Liver (tissue), 9 donors: ENCODE measurements around the gene CDHR4. TPM values are rescaled to one million over a fixed set of nuclear protein-coding genes. Genes with fewer than 3 reads are reported as not detected.

Experiments used
- DNase-seq: peaks from one replicate; pipeline ENCODE4 v3.0.0-alpha.2; 2017; ENCODE audit warnings: low spot score
- H3K27ac ChIP-seq, 2 donors: one replicate each; pipeline ENCODE4 v1.7.0; 2013; ENCODE audit warnings: inconsistent platforms in 2 of 2, low read length in 2 of 2, control low read depth in 1 of 2, low read depth in 1 of 2, mild to moderate bottlenecking in 1 of 2
- H3K27me3 ChIP-seq, 4 donors: one replicate each; pipeline versions ENCODE4 v1.6.1 to v1.7.0; 2013; ENCODE audit warnings: low read length in 3 of 4, inconsistent platforms in 1 of 4, mild to moderate bottlenecking in 1 of 4, moderate library complexity in 1 of 4; ENCODE audit not compliant: control insufficient read depth in 4 of 4, insufficient read depth in 4 of 4
- H3K36me3 ChIP-seq, 4 donors: one replicate each; pipeline versions ENCODE4 v1.6.1 to v1.7.0; 2013; ENCODE audit warnings: low read length in 3 of 4, mild to moderate bottlenecking in 3 of 4, low read depth in 1 of 4, moderate library complexity in 1 of 4; ENCODE audit not compliant: control insufficient read depth in 4 of 4, insufficient read depth in 3 of 4
- H3K4me1 ChIP-seq, 4 donors: one replicate each; pipeline versions ENCODE4 v1.6.1 to v1.7.0; 2013; ENCODE audit warnings: low read length in 3 of 4, mild to moderate bottlenecking in 3 of 4, moderate library complexity in 1 of 4; ENCODE audit not compliant: control insufficient read depth in 4 of 4, insufficient read depth in 4 of 4
- H3K4me3 ChIP-seq, 3 donors: one replicate each; pipeline versions ENCODE4 v1.6.1 to v1.7.0; 2013; ENCODE audit warnings: low read length in 3 of 3, control low read depth in 1 of 3, low read depth in 1 of 3, mild to moderate bottlenecking in 1 of 3
- H3K9ac ChIP-seq, 2 donors: one replicate each; pipeline ENCODE4 v1.7.0; 2013; ENCODE audit warnings: low read length in 2 of 2, mild to moderate bottlenecking in 2 of 2, moderate library complexity in 2 of 2, control low read depth in 1 of 2, low read depth in 1 of 2
- H3K9me3 ChIP-seq, 4 donors: one replicate each; pipeline versions ENCODE4 v1.6.1 to v1.7.0; 2013; ENCODE audit warnings: low read length in 3 of 4; ENCODE audit not compliant: control insufficient read depth in 4 of 4
- FOXA1 ChIP-seq: IDR thresholded peaks from 2 replicates; pipeline ENCODE4 v1.6.1; 2016; ENCODE audit warnings: antibody characterized with exemption
- FOXA2 ChIP-seq: IDR thresholded peaks from 2 replicates; pipeline ENCODE4 v1.6.1; 2016; ENCODE audit warnings: antibody characterized with exemption
- HNF4A ChIP-seq, 2 donors: conservative IDR thresholded peaks; 2 replicates each; pipeline ENCODE4 v1.6.1; 2016; ENCODE audit warnings: antibody characterized with exemption in 2 of 2, mild to moderate bottlenecking in 2 of 2
- HNF4G ChIP-seq: IDR thresholded peaks from 2 replicates; pipeline ENCODE4 v1.6.1; 2016; ENCODE audit warnings: antibody characterized with exemption
- JUND ChIP-seq, 2 donors: IDR thresholded peaks; 2 replicates each; pipeline ENCODE4 v1.6.1; 2016; ENCODE audit warnings: antibody characterized with exemption in 2 of 2
- NR2F2 ChIP-seq: IDR thresholded peaks from 2 replicates; pipeline ENCODE4 v1.6.1; 2016; ENCODE audit warnings: antibody characterized with exemption
- RXRA ChIP-seq, 2 donors: IDR thresholded peaks; 2 replicates each; pipeline ENCODE4 v1.6.1; 2017 to 2018; ENCODE audit warnings: antibody characterized with exemption in 2 of 2, mild to moderate bottlenecking in 1 of 2
- SP1 ChIP-seq: IDR thresholded peaks from 2 replicates; pipeline ENCODE4 v1.6.1; 2018; ENCODE audit warnings: antibody characterized with exemption, mild to moderate bottlenecking
- YY1 ChIP-seq: IDR thresholded peaks from 2 replicates; pipeline ENCODE4 v1.6.1; 2016; ENCODE audit warnings: antibody characterized with exemption, mild to moderate bottlenecking
- WGBS: extraction: QIAGEN DNeasy Blood & Tissue Kit; methylation state at CpG from one replicate; pipeline ENCODE4 v1.1.7; 2013; 5-methylcytosine and 5-hydroxymethylcytosine counted together
- polyA plus RNA-seq, 2 donors: library from polyadenylated mRNA; stranded (reverse) in 1 of 2; unstranded in 1 of 2; fragments of 200-250 nt in 1 of 2; fragments of >200 nt in 1 of 2; fragmentation: Nextera tagmentation in 1 of 2; extraction: Ambion mirVana in 1 of 2; gene quantifications; one replicate each; pipeline versions ENCODE4 v1.2.1 to v1.2.3, GENCODE V29; 2013 to 2015
- total RNA-seq, 2 donors: library from RNA; depleted of rRNA; stranded (reverse); fragments of >200 nt; gene quantifications; one replicate each; pipeline ENCODE4 v1.2.3, GENCODE V29; 2014
- TF ChIP-seq, protein P1 (sequence below): IDR thresholded peaks from 2 replicates; pipeline ENCODE4 v1.6.1; 2016; ENCODE audit warnings: antibody characterized with exemption
- TF ChIP-seq, protein P2 (sequence below): IDR thresholded peaks from 2 replicates; pipeline ENCODE4 v1.6.1; 2016; ENCODE audit warnings: antibody characterized with exemption
- TF ChIP-seq, protein P3 (sequence below): IDR thresholded peaks from 2 replicates; pipeline ENCODE4 v1.6.1; 2016; ENCODE audit warnings: antibody characterized with exemption
- TF ChIP-seq, protein P4 (sequence below): fragments of 150-350 bp; IDR thresholded peaks from 2 replicates; pipeline ENCODE4 v1.5.1; 2017; ENCODE audit warnings: improper control_type of control experiment, low read depth, low read length; ENCODE audit not compliant: missing input control
- donor health status: healthy.
- donor health status: healthy.
- donor health status: healthy.
- donor health status: healthy.
- donor health status: healthy.

CDHR4 gene
- total and polyA plus RNA-seq, 4 donors, result not detected

DNA sequence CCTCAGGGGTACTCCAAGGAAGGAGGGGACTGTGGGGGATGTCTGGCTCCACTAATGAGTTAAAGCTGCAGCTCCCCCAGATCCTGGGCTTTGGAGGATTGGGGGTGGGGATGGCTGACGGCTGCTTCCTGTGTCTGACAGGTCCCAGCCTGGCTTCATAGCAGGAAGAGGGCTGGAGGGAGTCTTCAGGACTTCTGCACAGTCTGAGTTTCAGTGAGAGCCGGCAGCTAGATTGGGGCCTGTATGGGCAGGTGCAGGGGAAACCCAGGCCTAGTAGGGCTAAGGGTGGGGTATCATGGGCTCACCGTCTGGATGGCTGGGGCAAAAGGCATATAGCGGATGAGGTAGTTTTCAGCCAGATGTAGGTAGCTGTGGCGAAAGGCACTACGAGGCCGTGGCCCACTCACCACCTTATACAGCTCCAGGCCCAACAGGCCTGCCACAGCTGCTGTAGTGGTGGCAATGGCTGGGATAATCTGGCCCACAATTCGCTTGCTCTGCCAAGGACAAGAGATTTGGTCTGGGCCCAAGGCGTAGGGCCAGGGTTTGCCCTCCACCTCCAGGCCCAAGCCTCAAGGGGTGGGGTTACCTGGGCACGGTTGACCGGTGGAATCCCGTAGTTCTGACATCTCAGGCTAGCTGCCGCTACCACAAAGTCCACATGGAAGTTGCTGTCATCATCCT, 7.9 kb upstream of the CDHR4 start (continued):
- TF ChIP-seq HNF4G (no peak), SP1 (no peak), HNF4A (conservative IDR thresholded peaks at IDR 0.05) (no peak), YY1 (no peak), JUND (IDR thresholded peaks at IDR 0.05) (no peak)

DNA sequence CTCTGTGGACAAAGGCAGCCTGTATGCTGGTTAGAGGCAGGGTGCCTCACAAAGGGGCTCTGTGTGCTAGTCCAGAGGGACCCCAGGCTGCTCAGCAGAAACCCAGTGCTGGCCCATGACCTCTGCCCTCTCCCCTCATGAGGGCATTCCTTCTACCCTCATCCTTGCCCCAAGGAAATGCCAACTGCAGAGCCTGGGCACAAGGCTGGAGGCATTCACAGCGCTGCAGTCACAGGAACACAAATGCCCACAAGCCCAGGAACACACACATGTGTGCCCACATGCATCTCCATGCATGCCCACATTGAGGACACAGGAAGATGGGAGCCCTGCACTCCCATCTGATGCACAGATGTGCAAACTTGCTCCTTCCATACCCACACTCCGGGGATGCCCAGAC, 7.2 kb upstream of the CDHR4 start:
- Histone ChIP-seq H3K27me3 (no peaks in the 10 kb centered on the region), H3K36me3 (peaks cover 2 to 16% (median 7%) of the 10 kb centered on the region in 4 donors), H3K4me1 (peaks cover 0 to 53% (median 9%) of the 10 kb centered on the region in 4 donors), H3K9me3 (no peaks in the 10 kb centered on the region), H3K4me3 (no peak overlapping the region), H3K9ac (no peak overlapping the region), H3K27ac (peak overlapping the region in 1 of 2 donors; percentile 8)
- no peak for TF ChIP-seq YY1
- no peak for TF ChIP-seq HNF4A (conservative IDR thresholded peaks at IDR 0.05)
- TF ChIP-seq, protein P1, sequence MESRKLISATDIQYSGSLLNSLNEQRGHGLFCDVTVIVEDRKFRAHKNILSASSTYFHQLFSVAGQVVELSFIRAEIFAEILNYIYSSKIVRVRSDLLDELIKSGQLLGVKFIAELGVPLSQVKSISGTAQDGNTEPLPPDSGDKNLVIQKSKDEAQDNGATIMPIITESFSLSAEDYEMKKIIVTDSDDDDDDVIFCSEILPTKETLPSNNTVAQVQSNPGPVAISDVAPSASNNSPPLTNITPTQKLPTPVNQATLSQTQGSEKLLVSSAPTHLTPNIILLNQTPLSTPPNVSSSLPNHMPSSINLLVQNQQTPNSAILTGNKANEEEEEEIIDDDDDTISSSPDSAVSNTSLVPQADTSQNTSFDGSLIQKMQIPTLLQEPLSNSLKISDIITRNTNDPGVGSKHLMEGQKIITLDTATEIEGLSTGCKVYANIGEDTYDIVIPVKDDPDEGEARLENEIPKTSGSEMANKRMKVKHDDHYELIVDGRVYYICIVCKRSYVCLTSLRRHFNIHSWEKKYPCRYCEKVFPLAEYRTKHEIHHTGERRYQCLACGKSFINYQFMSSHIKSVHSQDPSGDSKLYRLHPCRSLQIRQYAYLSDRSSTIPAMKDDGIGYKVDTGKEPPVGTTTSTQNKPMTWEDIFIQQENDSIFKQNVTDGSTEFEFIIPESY, result no peak
- no peak for TF ChIP-seq RXRA (IDR thresholded peaks at IDR 0.05)
- TF ChIP-seq, protein P2, sequence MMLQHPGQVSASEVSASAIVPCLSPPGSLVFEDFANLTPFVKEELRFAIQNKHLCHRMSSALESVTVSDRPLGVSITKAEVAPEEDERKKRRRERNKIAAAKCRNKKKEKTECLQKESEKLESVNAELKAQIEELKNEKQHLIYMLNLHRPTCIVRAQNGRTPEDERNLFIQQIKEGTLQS, result no peak
- 73% methylated on average over 2 of the region's 2 CpGs for WGBS
- DNase-seq, result no peak

DNA sequence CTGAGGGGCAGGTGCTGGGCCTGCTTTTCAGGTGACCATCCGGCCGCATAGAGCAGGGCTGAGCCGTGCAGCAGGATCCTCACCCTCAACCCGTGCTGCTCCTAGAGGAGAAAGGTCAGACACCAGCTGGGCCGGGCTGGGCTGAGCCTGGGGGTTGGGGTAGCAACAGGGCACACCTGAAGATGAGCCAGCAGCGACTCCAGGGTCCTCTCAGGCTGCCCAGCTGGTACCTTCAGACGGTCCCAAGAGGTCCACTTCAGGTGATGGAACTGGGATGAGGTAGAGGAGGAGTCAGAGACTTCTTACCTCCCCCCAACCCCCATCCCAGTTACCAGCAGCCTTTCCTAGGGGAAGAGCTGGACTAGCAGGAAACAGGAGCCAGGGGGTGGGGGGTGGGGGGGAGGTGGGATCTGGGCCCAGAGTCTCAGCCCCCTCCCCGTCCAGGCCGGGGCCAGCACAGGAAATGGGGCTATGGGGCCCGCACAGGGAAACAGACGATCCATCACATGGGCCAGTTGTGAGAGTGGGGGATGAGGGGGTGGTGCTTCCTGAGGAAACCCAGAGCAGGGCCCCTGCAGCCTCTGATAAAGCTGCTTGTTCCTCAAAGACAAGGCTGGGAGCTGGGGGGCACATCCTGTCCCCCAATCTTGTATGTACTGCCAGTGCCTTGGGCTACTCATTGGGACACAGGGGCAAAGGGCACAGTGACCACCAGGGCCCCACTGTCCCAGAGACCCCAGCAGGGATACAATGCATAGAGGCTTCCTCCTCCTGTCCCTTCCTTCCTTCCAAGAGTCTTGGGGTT, 6.4 kb upstream of the CDHR4 start:
- Histone ChIP-seq H3K27ac (peak overlapping the region; percentile 46 to 52), H3K4me1 (peaks cover 0 to 48% (median 9%) of the 10 kb centered on the region in 4 donors), H3K9ac (no peak overlapping the region), H3K4me3 (no peak overlapping the region), H3K9me3 (no peaks in the 10 kb centered on the region), H3K36me3 (peaks cover 2 to 11% (median 6%) of the 10 kb centered on the region in 4 donors), H3K27me3 (no peaks in the 10 kb centered on the region)
- DNase-seq, result peak; percentile 61
- TF ChIP-seq SP1 (no peak), JUND (IDR thresholded peaks at IDR 0.05) (no peak), NR2F2 (peak; percentile 72)
- WGBS, result 70% methylated on average over 11 of the region's 11 CpGs

DNA sequence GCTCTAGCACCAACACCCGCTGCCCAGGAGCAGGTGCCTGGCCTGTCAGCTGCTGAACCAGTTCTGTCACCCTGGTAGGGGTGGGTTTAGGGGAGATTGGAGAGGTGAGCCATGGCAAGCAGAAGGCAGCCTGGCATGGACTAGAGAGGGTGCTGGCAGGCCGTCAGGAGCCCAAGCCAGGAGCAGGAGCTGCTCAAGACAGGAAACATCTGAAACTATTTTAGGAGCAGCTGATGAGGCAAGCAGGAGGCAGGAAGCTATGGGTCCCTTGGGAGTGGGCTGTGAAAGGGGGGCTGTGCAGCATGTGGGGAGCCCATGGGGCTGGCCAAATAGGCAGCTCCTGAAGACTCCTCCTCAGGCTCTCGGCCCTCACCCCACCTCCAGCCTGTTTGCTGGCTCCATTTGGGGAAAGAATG, 5.7 kb upstream of the CDHR4 start:
- DNase-seq, result no peak
- peak overlapping the region; percentile 46 to 52 for H3K27ac ChIP-seq
- no peaks in the 10 kb centered on the region for H3K27me3 ChIP-seq
- peaks cover under 1 to 7% (median 6%) of the 10 kb centered on the region in 4 donors for H3K36me3 ChIP-seq
- no peak overlapping the region for H3K4me3 ChIP-seq
- H3K9ac ChIP-seq, result no peak overlapping the region
- peaks cover 0 to 47% (median 9%) of the 10 kb centered on the region in 4 donors for H3K4me1 ChIP-seq
- TF ChIP-seq NR2F2, result peak; percentile 28
- TF ChIP-seq, protein P3, sequence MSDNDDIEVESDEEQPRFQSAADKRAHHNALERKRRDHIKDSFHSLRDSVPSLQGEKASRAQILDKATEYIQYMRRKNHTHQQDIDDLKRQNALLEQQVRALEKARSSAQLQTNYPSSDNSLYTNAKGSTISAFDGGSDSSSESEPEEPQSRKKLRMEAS, result no peak
- TF ChIP-seq, protein P4, sequence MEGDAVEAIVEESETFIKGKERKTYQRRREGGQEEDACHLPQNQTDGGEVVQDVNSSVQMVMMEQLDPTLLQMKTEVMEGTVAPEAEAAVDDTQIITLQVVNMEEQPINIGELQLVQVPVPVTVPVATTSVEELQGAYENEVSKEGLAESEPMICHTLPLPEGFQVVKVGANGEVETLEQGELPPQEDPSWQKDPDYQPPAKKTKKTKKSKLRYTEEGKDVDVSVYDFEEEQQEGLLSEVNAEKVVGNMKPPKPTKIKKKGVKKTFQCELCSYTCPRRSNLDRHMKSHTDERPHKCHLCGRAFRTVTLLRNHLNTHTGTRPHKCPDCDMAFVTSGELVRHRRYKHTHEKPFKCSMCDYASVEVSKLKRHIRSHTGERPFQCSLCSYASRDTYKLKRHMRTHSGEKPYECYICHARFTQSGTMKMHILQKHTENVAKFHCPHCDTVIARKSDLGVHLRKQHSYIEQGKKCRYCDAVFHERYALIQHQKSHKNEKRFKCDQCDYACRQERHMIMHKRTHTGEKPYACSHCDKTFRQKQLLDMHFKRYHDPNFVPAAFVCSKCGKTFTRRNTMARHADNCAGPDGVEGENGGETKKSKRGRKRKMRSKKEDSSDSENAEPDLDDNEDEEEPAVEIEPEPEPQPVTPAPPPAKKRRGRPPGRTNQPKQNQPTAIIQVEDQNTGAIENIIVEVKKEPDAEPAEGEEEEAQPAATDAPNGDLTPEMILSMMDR, result no peak
- TF ChIP-seq FOXA2, result no peak
- TF ChIP-seq FOXA1, result no peak
- WGBS, result 75% methylated on average over 3 of the region's 3 CpGs
- H3K9me3 ChIP-seq, result no peaks in the 10 kb centered on the region
